Neural cell (in vitro differentiated cells): Measurements from ENCODE around the gene TTN. TPM values are rescaled to one million over a fixed set of nuclear protein-coding genes. Genes with fewer than 3 reads are reported as not detected.
A peak's percentile ranks its signal among the peaks of the same experiment; 100 is the strongest.

Experiments used
- H2AFZ ChIP-seq: fragments of 200-600, 300-800 bp; sonication (generic), shearing (Covaris generic); 2 replicates; pipeline ENCODE4 v1.6.0; 2014; ENCODE audit warnings: low read depth, mild to moderate bottlenecking, antibody characterized with exemption, low read length, moderate library complexity
- H3F3A ChIP-seq: fragments of 200-600 bp; shearing (Covaris generic); 2 replicates; pipeline ENCODE4 v1.6.1; 2016; ENCODE audit warnings: mild to moderate bottlenecking, moderate library complexity, mixed read lengths, antibody characterized with exemption, low read length; ENCODE audit not compliant: insufficient read depth, poor library complexity, severe bottlenecking
- H3K27ac ChIP-seq: fragments of 200-600, 300-800 bp; sonication (generic), shearing (Covaris generic); 2 replicates; pipeline ENCODE4 v1.5.1; 2014; ENCODE audit warnings: mild to moderate bottlenecking, low read length, moderate library complexity
- H3K27me3 ChIP-seq: fragments of 300-800, 200-600 bp; sonication (generic), shearing (Covaris generic); 2 replicates; pipeline ENCODE4 v1.6.0; 2014; ENCODE audit warnings: mild to moderate bottlenecking, low read depth, low read length, moderate library complexity; ENCODE audit not compliant: insufficient read depth
- H3K36me3 ChIP-seq: fragments of 300-800, 200-600 bp; sonication (generic), shearing (Covaris generic); 2 replicates; pipeline ENCODE4 v1.5.1; 2014; ENCODE audit warnings: mild to moderate bottlenecking, antibody characterized with exemption, low read length, moderate library complexity; ENCODE audit not compliant: insufficient read depth
- H3K4me2 ChIP-seq: fragments of 300-800, 200-600 bp; sonication (generic), shearing (Covaris generic); 2 replicates; pipeline ENCODE4 v1.6.0; 2014; ENCODE audit warnings: mild to moderate bottlenecking, low read length
- H3K4me3 ChIP-seq: fragments of 300-800, 200-600 bp; sonication (generic), shearing (Covaris generic); 2 replicates; pipeline ENCODE4 v1.5.1; 2014; ENCODE audit warnings: mild to moderate bottlenecking, low read length, moderate library complexity
- H3K79me2 ChIP-seq: fragments of 200-600 bp; shearing (Covaris generic); replicated peaks from 2 replicates; pipeline ENCODE4 v1.6.0; 2014; ENCODE audit warnings: mild to moderate bottlenecking, low read length, moderate library complexity; ENCODE audit not compliant: insufficient read depth
- H3K9ac ChIP-seq: fragments of 300-800, 200-600 bp; sonication (generic), shearing (Covaris generic); 2 replicates; pipeline ENCODE4 v1.6.1; 2016; ENCODE audit warnings: mild to moderate bottlenecking, low read length, mixed read lengths
- H3K9me2 ChIP-seq: fragments of 200-600 bp; shearing (Covaris generic); 2 replicates; pipeline ENCODE4 v1.6.1; 2016; ENCODE audit warnings: mild to moderate bottlenecking, low read length, mixed read lengths; ENCODE audit not compliant: insufficient read depth
- H3K9me3 ChIP-seq: fragments of 200-600, 300-800 bp; sonication (generic), shearing (Covaris generic); 2 replicates; pipeline ENCODE4 v1.6.1; 2016; ENCODE audit warnings: mild to moderate bottlenecking, mixed run types, low read length, moderate library complexity, mixed read lengths
- H4K20me1 ChIP-seq: fragments of 200-600 bp; shearing (Covaris generic); 2 replicates; pipeline ENCODE4 v1.6.1; 2016; ENCODE audit warnings: mild to moderate bottlenecking, mixed run types; ENCODE audit not compliant: insufficient read depth
- CTCF ChIP-seq: fragments of 450-650 bp; IDR thresholded peaks from 2 replicates; pipeline ENCODE4 v1.5.1; 2014; ENCODE audit warnings: antibody characterized with exemption, mild to moderate bottlenecking, moderate library complexity; ENCODE audit not compliant: poor library complexity, severe bottlenecking
- EP300 ChIP-seq: fragments of 450-650 bp; conservative IDR thresholded peaks from 2 replicates; pipeline ENCODE4 v1.6.1; 2014; ENCODE audit warnings: antibody characterized with exemption, mild to moderate bottlenecking, moderate library complexity; ENCODE audit not compliant: poor library complexity, severe bottlenecking
- EZH2 ChIP-seq: fragments of 200-600, 300-800 bp; shearing (Covaris generic), sonication (generic); IDR thresholded peaks from 2 replicates; pipeline ENCODE4 v1.6.1; 2014; ENCODE audit warnings: antibody characterized with exemption, low read length, borderline replicate concordance, mild to moderate bottlenecking; ENCODE audit not compliant: insufficient read depth, poor library complexity, severe bottlenecking
- MXI1 ChIP-seq: fragments of 450-650 bp; conservative IDR thresholded peaks from 2 replicates; pipeline ENCODE4 v1.6.1; 2014; ENCODE audit warnings: antibody characterized with exemption, mild to moderate bottlenecking; ENCODE audit not compliant: poor library complexity, severe bottlenecking
- POLR2AphosphoS5 ChIP-seq: IDR thresholded peaks from 2 replicates; pipeline ENCODE4 v1.6.1; 2012
- RAD21 ChIP-seq: fragments of 450-650 bp; conservative IDR thresholded peaks from 2 replicates; pipeline ENCODE4 v1.6.1; 2014; ENCODE audit warnings: antibody characterized with exemption, mild to moderate bottlenecking, moderate library complexity
- SMC3 ChIP-seq: fragments of 450-650 bp; conservative IDR thresholded peaks from 2 replicates; pipeline ENCODE4 v1.6.1; 2014; ENCODE audit warnings: antibody characterized with exemption, mild to moderate bottlenecking, moderate library complexity; ENCODE audit not compliant: poor library complexity
- TAF1 ChIP-seq: IDR thresholded peaks from 2 replicates; pipeline ENCODE4 v1.6.1; 2012; ENCODE audit warnings: low read depth
- polyA plus RNA-seq: library from polyadenylated mRNA; depleted of rRNA; stranded (reverse); fragments of >200 nt; gene quantifications from 2 replicates; pipeline ENCODE4 v1.2.3, GENCODE V29; 2014
- TF ChIP-seq, protein P1 (sequence below): IDR thresholded peaks from 2 replicates; pipeline ENCODE4 v1.6.1; 2012; ENCODE audit warnings: borderline replicate concordance

The TTN gene
- polyA plus RNA-seq, 1 donor from 2014 or later, result 0.10 TPM

DNA sequence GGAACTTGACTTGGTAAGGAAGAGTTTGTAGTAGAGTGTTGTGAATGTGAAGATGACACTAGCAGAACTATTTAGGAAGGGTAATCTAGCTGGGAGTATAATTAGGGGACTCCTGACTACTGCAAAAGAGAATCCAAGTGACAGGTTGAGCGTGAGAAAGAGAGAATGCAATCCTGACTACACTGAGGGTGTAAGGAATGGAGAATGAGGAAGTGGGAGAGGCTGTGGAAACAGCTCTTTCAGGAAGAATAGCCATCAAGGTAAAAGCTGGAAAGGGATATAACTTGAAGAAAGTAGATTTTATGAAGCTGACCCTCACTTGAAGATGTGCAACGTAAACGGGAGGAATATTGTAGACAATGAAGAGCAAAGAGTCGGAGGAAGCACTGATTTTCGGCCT lies 41.1 kb upstream of the TTN start:
- no peak overlapping the region for H3K4me2 ChIP-seq
- no peaks in the 10 kb centered on the region for H3K9me2 ChIP-seq
- no peaks in the 10 kb centered on the region for H4K20me1 ChIP-seq
- H3K27me3 ChIP-seq, result no peaks in the 10 kb centered on the region
- H3F3A ChIP-seq, result peaks cover 10% of the 10 kb centered on the region
- H2AFZ ChIP-seq, result no peak overlapping the region
- H3K9me3 ChIP-seq, result no peaks in the 10 kb centered on the region
- H3K36me3 ChIP-seq, result no peaks in the 10 kb centered on the region
- H3K9ac ChIP-seq, result no peak overlapping the region
- no peaks in the 10 kb centered on the region for H3K79me2 ChIP-seq
- no peak overlapping the region for H3K27ac ChIP-seq
- H3K4me3 ChIP-seq, result no peak overlapping the region
- TF ChIP-seq MXI1, result no peak
- no peak for TF ChIP-seq CTCF
- TF ChIP-seq, protein P1, sequence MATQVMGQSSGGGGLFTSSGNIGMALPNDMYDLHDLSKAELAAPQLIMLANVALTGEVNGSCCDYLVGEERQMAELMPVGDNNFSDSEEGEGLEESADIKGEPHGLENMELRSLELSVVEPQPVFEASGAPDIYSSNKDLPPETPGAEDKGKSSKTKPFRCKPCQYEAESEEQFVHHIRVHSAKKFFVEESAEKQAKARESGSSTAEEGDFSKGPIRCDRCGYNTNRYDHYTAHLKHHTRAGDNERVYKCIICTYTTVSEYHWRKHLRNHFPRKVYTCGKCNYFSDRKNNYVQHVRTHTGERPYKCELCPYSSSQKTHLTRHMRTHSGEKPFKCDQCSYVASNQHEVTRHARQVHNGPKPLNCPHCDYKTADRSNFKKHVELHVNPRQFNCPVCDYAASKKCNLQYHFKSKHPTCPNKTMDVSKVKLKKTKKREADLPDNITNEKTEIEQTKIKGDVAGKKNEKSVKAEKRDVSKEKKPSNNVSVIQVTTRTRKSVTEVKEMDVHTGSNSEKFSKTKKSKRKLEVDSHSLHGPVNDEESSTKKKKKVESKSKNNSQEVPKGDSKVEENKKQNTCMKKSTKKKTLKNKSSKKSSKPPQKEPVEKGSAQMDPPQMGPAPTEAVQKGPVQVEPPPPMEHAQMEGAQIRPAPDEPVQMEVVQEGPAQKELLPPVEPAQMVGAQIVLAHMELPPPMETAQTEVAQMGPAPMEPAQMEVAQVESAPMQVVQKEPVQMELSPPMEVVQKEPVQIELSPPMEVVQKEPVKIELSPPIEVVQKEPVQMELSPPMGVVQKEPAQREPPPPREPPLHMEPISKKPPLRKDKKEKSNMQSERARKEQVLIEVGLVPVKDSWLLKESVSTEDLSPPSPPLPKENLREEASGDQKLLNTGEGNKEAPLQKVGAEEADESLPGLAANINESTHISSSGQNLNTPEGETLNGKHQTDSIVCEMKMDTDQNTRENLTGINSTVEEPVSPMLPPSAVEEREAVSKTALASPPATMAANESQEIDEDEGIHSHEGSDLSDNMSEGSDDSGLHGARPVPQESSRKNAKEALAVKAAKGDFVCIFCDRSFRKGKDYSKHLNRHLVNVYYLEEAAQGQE, result no peak
- TF ChIP-seq EP300, result no peak
- TF ChIP-seq POLR2AphosphoS5, result no peak
- TF ChIP-seq SMC3, result no peak
- TF ChIP-seq RAD21, result no peak
- TF ChIP-seq EZH2, result no peak
- no peak for TF ChIP-seq TAF1

- Histone ChIP-seq H3K9ac (no peak overlapping the region), H3K4me2 (no peak overlapping the region), H4K20me1 (no peaks in the 10 kb centered on the region), H3K4me3 (no peak overlapping the region), H3K79me2 (no peaks in the 10 kb centered on the region), H3K9me3 (no peaks in the 10 kb centered on the region), H3K27me3 (no peaks in the 10 kb centered on the region), H3K36me3 (no peaks in the 10 kb centered on the region), H2AFZ (no peak overlapping the region), H3K27ac (peak overlapping the region; percentile 17), H3F3A (peaks cover 20% of the 10 kb centered on the region), H3K9me2 (no peaks in the 10 kb centered on the region)
- no peak for TF ChIP-seq TAF1
- TF ChIP-seq, protein P1, result no peak
- TF ChIP-seq CTCF, result no peak
- TF ChIP-seq RAD21, result no peak
- TF ChIP-seq EZH2, result no peak
- TF ChIP-seq SMC3, result no peak
- no peak for TF ChIP-seq POLR2AphosphoS5
- no peak for TF ChIP-seq EP300
- TF ChIP-seq MXI1, result no peak
Measured at GRCh38 chr2:178846458-178846802, 39.2 kb upstream of the TTN start.
